Peyer's patch (tissue), 4 donors: Measurements from ENCODE around the gene ZNHIT1.

ENCODE experiments used
- CTCF ChIP-seq, 6 experiments: fragments of 450-650 bp in 4 of 6; fragments of 200-600 bp in 2 of 6; sonication (generic) in 1 of 6; IDR thresholded peaks; one replicate each; pipeline ENCODE4 v1.5.1; 2017 to 2019; ENCODE audit warnings: antibody characterized with exemption in 6 of 6, mild to moderate bottlenecking in 3 of 6, moderate library complexity in 1 of 6
- POLR2A ChIP-seq, 2 donors: fragments of 450-650 bp; IDR thresholded peaks; one replicate each; pipeline ENCODE4 v1.5.1; 2017; ENCODE audit warnings: antibody characterized with exemption in 2 of 2, mild to moderate bottlenecking in 2 of 2, moderate library complexity in 2 of 2

- TF ChIP-seq CTCF (IDR thresholded peaks at IDR 0.05) (no peak), POLR2A (IDR thresholded peaks at IDR 0.05) (no peak)
Observed at GRCh38 chr7:101250324-101250723, 32.4 kb downstream of the ZNHIT1 start.
